ENCODE measurements around the gene TEX52. TPM values are rescaled to one million over a fixed set of nuclear protein-coding genes. Genes with fewer than 3 reads are reported as not detected.
A peak's percentile ranks its signal among the peaks of the same experiment; 100 is the strongest.

Gene TEX52
- total and polyA plus RNA-seq, 2 of the 8 experiments (the other 6 are each of a cell fraction or from before 2014, with no cell fraction given): not detected

DNA sequence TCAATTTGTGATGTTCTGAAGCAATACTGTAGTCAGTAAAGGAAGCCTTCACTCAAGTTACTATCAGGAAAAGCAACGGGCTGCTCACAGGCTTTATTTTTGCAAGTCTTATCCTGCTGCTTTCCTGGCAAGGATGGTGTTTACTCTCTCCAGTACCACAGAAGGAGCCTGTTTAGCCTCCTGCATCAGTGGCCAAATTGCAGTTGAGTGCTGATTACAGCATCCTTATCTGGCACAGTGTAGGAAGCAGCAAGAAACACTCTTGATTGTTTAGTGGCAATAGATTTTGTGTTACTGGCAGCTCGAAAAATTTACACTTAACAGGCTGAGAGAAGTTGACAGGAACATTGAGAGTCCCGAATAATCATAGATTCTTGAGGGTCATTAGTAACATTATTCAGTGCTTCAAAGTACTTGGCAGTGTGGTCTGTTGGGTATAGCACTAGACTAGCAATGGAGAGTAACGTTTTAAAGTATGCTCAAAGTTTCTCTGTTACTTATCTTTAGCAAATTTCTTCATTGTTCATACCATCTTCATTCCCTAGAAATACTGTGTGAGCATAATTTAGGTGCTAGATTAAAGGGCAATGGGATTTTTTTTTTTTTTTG, 45.5 kb upstream of the TEX52 start:
- Histone ChIP-seq H2BK15ac (ENCODE audit: low read length) (no peak overlapping the region), H3K23ac (ENCODE audit: insufficient read length) (no peak overlapping the region), H3K18ac (ENCODE audit: extremely low read depth, low read length) (no peak overlapping the region), H3K9ac (replicated peaks in 1 of 4; ENCODE audit: extremely low read depth in 1 of 4, low read depth in 3 of 4, low read length in 3 of 4) (peak overlapping the region in 1 of 4 experiments; percentile 38; a peak in 1 of 7 replicates), H3K4ac (replicated peaks; ENCODE audit: insufficient read length, low read depth, low read length) (no peak overlapping the region), H4K91ac (replicated peaks; ENCODE audit: insufficient read length, low read length) (no peak overlapping the region), H4K8ac (ENCODE audit: extremely low read depth, insufficient read depth, low read length) (no peak overlapping the region), H2BK5ac (ENCODE audit: low read depth, low read length) (no peak overlapping the region), H3K27me3 (replicated peaks in 1 of 4; ENCODE audit: control insufficient read depth in 3 of 4, extremely low read depth in 1 of 4, insufficient read depth in 3 of 4, low read length in 3 of 4) (no peaks in the 10 kb centered on the region), H3K4me3 (ENCODE audit: extremely low read depth in 1 of 4, insufficient read depth in 2 of 4, low read depth in 3 of 4, low read length in 4 of 4) (no peak overlapping the region), H3K4me1 (replicated peaks in 1 of 4; ENCODE audit: control insufficient read depth in 3 of 4, insufficient read depth in 4 of 4, low read length in 3 of 4) (no peaks in the 10 kb centered on the region), H2BK20ac (ENCODE audit: low read length) (no peak overlapping the region), H3K23me2 (ENCODE audit: low read depth, low read length) (no peaks in the 10 kb centered on the region), H3K56ac (replicated peaks; ENCODE audit: insufficient read length, low read depth, low read length) (no peak overlapping the region), H3K36me3 (ENCODE audit: control insufficient read depth in 2 of 4, insufficient read depth in 4 of 4, low read length in 3 of 4) (no peaks in the 10 kb centered on the region), H4K20me1 (replicated peaks in 1 of 2; ENCODE audit: control insufficient read depth in 1 of 2, insufficient read depth in 2 of 2, low read length in 2 of 2) (no peaks in the 10 kb centered on the region), H3K79me1 (ENCODE audit: low read depth, low read length) (no peaks in the 10 kb centered on the region), H2BK120ac (replicated peaks; ENCODE audit: low read depth, low read length) (no peak overlapping the region), H2AK5ac (ENCODE audit: low read depth, low read length) (no peak overlapping the region), H3K27ac (ENCODE audit: low read depth, low read length) (no peak overlapping the region), H3K4me2 (ENCODE audit: insufficient read depth in 1 of 2, low read depth in 2 of 2, low read length in 2 of 2) (no peak overlapping the region), H2AFZ (ENCODE audit: low read length) (no peak overlapping the region), H3K79me2 (ENCODE audit: control insufficient read depth in 1 of 2, insufficient read depth in 2 of 2, low read length in 2 of 2) (peaks cover 3 to 5% of the 10 kb centered on the region in 2 experiments; a peak in 1 of 4 replicates), H3K14ac (ENCODE audit: insufficient read length) (no peak overlapping the region), H3K9me3 (ENCODE audit: insufficient read depth in 2 of 2, low read depth in 1 of 2, low read length in 1 of 2) (no peaks in the 10 kb centered on the region), H2BK12ac (ENCODE audit: low read depth, low read length) (no peak overlapping the region), H4K5ac (ENCODE audit: insufficient read length, low read depth, low read length) (no peak overlapping the region)
- ChIA-PET POLR2A (ENCODE audit: partially characterized antibody) (interaction anchor here (2.7 kb wide), 1 partner anchor 8 kb away, joined by 8 read pairs; no protein-coding TSS in a partner anchor), CTCF (ENCODE audit: partially characterized antibody) (interaction anchor here (0.7 to 2.5 kb wide), 4 partner anchors 10 to 602 kb away, joined by 3 to 8 read pairs (median 5); no protein-coding TSS in a partner anchor)
- 80% methylated on average over 4 of the region's 4 CpGs; no CpG with 5 or more reads in 1 of the 2 experiments for WGBS, 2 experiments (ENCODE audit: extremely low coverage in 1 of 2, insufficient coverage in 1 of 2, insufficient read length in 1 of 2, insufficient replicate concordance in 2 of 2, low coverage in 1 of 2, low lambda C conversion rate in 2 of 2, missing lambda C conversion rate in 1 of 2)
- FAIRE-seq (no peak), DNase-seq (ENCODE audit: low read depth in 1 of 2, low spot score in 2 of 2) (no peak)
- TF ChIP-seq KDM5A (IDR thresholded peaks at IDR 0.05; ENCODE audit: low read length) (no peak), CEBPB (IDR thresholded peaks at IDR 0.05; ENCODE audit: low read depth, low read length) (no peak), HDAC6 (IDR thresholded peaks at IDR 0.05; ENCODE audit: low read depth, low read length) (no peak), HDAC2 (IDR thresholded peaks at IDR 0.05; ENCODE audit: borderline replicate concordance in 1 of 2, low read depth in 2 of 2, low read length in 2 of 2) (no peak), CHD1 (IDR thresholded peaks at IDR 0.05; ENCODE audit: low read depth, low read length) (no peak), RBBP5 (IDR thresholded peaks at IDR 0.05; ENCODE audit: borderline replicate concordance, low read depth, low read length) (no peak), GABPA (IDR thresholded peaks at IDR 0.05; ENCODE audit: borderline replicate concordance, insufficient read depth, low read length) (no peak), POU5F1 (IDR thresholded peaks at IDR 0.05; ENCODE audit: low read depth, low read length) (no peak), SIN3A (conservative IDR thresholded peaks at IDR 0.05 in 1 of 2, IDR thresholded peaks at IDR 0.05 in 1 of 2; ENCODE audit: low read depth in 1 of 2, low read length in 2 of 2) (no peak), SP1 (IDR thresholded peaks at IDR 0.05; ENCODE audit: low read depth, low read length) (no peak), JUND (IDR thresholded peaks at IDR 0.05; ENCODE audit: low read length) (no peak), SP2 (IDR thresholded peaks at IDR 0.05; ENCODE audit: low read length) (no peak), BRCA1 (IDR thresholded peaks at IDR 0.05; ENCODE audit: low read depth, low read length) (no peak)
- TF ChIP-seq, protein P1, sequence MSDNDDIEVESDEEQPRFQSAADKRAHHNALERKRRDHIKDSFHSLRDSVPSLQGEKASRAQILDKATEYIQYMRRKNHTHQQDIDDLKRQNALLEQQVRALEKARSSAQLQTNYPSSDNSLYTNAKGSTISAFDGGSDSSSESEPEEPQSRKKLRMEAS (IDR thresholded peaks at IDR 0.05): no peak
